Mammary epithelial cell (primary cell): ENCODE measurements around the gene HOGA1.

Experiments used
- CTCF ChIP-seq, 2 donors: IDR thresholded peaks in 1 of 2; conservative IDR thresholded peaks in 1 of 2; 2 replicates each; pipeline ENCODE4 v1.5.1; 2011 to 2012; ENCODE audit warnings: inconsistent platforms in 2 of 2, low read length in 2 of 2, mild to moderate bottlenecking in 2 of 2, control low read depth in 1 of 2, low read depth in 1 of 2; ENCODE audit not compliant: insufficient read depth in 1 of 2; ENCODE audit errors: extremely low read depth in 1 of 2
- EZH2 ChIP-seq: IDR thresholded peaks from 2 replicates; pipeline ENCODE4 v1.6.1; 2012; ENCODE audit warnings: low read length, inconsistent platforms, borderline replicate concordance

- TF ChIP-seq CTCF (conservative IDR thresholded peaks at IDR 0.05 in 1 of 2, IDR thresholded peaks at IDR 0.05 in 1 of 2; ENCODE audit: extremely low read depth in 1 of 2, insufficient read depth in 1 of 2, low read depth in 1 of 2, low read length in 2 of 2) (no peak), EZH2 (no peak)
These were observed 64.6 kb downstream of the HOGA1 start for GRCh38 chr10:97648562-97649404.
